Diencephalon (tissue), 1 donor: ENCODE data around the gene HADHA. TPM values are rescaled to one million over a fixed set of nuclear protein-coding genes. Genes with fewer than 3 reads are reported as not detected.

Experiments used
- total RNA-seq: library from RNA; depleted of rRNA; stranded (reverse); fragments of >200 nt; gene quantifications from one replicate; pipeline ENCODE4 v1.2.3, GENCODE V29; 2014

The HADHA gene
- total RNA-seq: 89.7 TPM

GRCh38 chr2:26244309-26245230, at the start of gene HADHA, which contains the start of gene HADHB:
HADHA (minus strand) TSS chr2:26244632; CDS start chr2:26244596, 36 bp downstream.
HADHB (plus strand) TSS chr2:26244939; CDS start chr2:26254255, 9,316 bp downstream.

GRCh38 chr2:26172871-26173775, 71.3 kb downstream of the HADHA start, which contains the start of gene GAREM2:
GAREM2 (plus strand) TSS chr2:26173088; CDS start chr2:26173221, 133 bp downstream.

Other genes starting within 250 kb of the HADHA start
- gene RAB10, start 210.5 kb downstream of the HADHA start, total RNA-seq: 185 TPM
- 17.3 TPM for gene GAREM2, start 71.5 kb downstream of the HADHA start, total RNA-seq
- gene HADHB, start 307 bp upstream of the HADHA start, total RNA-seq: 58.1 TPM
- gene SELENOI, start 101.5 kb upstream of the HADHA start, total RNA-seq: 70.8 TPM
- gene ADGRF3, start 102.2 kb upstream of the HADHA start, total RNA-seq: not detected
- gene DRC1, start 157.3 kb upstream of the HADHA start, total RNA-seq: 15.0 TPM
- 4.6 TPM for gene OTOF, start 233.5 kb upstream of the HADHA start, total RNA-seq